Common myeloid progenitor, CD34-positive (primary cell): ENCODE measurements around the gene PBX2.

Experiments used
- CTCF ChIA-PET: fragments of 350-600 bp; sonication (Branson Sonifier 250); formaldehyde crosslinking; loops from one replicate; lab custom pipeline; 2021; ENCODE audit warnings: antibody characterized with exemption; lab: Charles Lee
- POLR2A ChIA-PET: fragments of 350-600 bp; sonication (Branson Sonifier 250); formaldehyde crosslinking; loops from one replicate; lab custom pipeline; 2021; ENCODE audit warnings: antibody characterized with exemption; lab: Charles Lee
- DNase-seq, 3 donors: peaks; one replicate each; pipeline versions ENCODE4 v3.0.0 to v3.0.0-alpha.2; 2013
- H3K27ac ChIP-seq, 2 experiments: 1 replicate in 1 of 2; 2 replicates in 1 of 2; pipeline ENCODE4 v1.7.0; 2013; ENCODE audit warnings: inconsistent platforms in 2 of 2, low read length in 2 of 2, mild to moderate bottlenecking in 2 of 2, low read depth in 1 of 2, moderate library complexity in 1 of 2; ENCODE audit not compliant: severe bottlenecking in 2 of 2, insufficient read depth in 1 of 2, poor library complexity in 1 of 2
- H3K27me3 ChIP-seq, 5 experiments: replicated peaks in 2 of 5; 1 replicate in 3 of 5; 2 replicates in 2 of 5; pipeline versions ENCODE4 v1.6.1 to v1.7.0; 2013; ENCODE audit warnings: low read length in 4 of 5, mild to moderate bottlenecking in 2 of 5, moderate library complexity in 2 of 5, inconsistent platforms in 1 of 5; ENCODE audit not compliant: insufficient read depth in 5 of 5, control insufficient read depth in 4 of 5
- H3K36me3 ChIP-seq, 4 experiments: 1 replicate in 2 of 4; 2 replicates in 2 of 4; pipeline versions ENCODE4 v1.6.1 to v1.7.0; 2013; ENCODE audit warnings: low read length in 3 of 4, control low read depth in 1 of 4, mild to moderate bottlenecking in 1 of 4; ENCODE audit not compliant: control insufficient read depth in 4 of 4, insufficient read depth in 4 of 4
- H3K4me1 ChIP-seq, 4 experiments: 1 replicate in 3 of 4; 2 replicates in 1 of 4; pipeline versions ENCODE4 v1.6.1 to v1.7.1; 2013; ENCODE audit warnings: low read length in 3 of 4, mild to moderate bottlenecking in 3 of 4, control low read depth in 1 of 4, inconsistent platforms in 1 of 4, moderate library complexity in 1 of 4; ENCODE audit not compliant: control insufficient read depth in 4 of 4, insufficient read depth in 4 of 4; ENCODE audit errors: control extremely low read depth in 1 of 4
- H3K4me3 ChIP-seq, 7 experiments: 1 replicate in 4 of 7; 2 replicates in 3 of 7; pipeline versions ENCODE4 v1.5.1 to v1.7.0; 2013; ENCODE audit warnings: mild to moderate bottlenecking in 7 of 7, low read length in 6 of 7, moderate library complexity in 6 of 7, inconsistent platforms in 2 of 7, low read depth in 2 of 7, control low read depth in 1 of 7; ENCODE audit not compliant: insufficient read depth in 4 of 7, control insufficient read depth in 1 of 7; ENCODE audit errors: extremely low read depth in 1 of 7
- H3K9me3 ChIP-seq, 5 experiments: 1 replicate in 4 of 5; 2 replicates in 1 of 5; pipeline versions ENCODE4 v1.6.1 to v1.7.1; 2013; ENCODE audit warnings: low read length in 4 of 5, mild to moderate bottlenecking in 2 of 5, inconsistent platforms in 1 of 5, low read depth in 1 of 5, moderate library complexity in 1 of 5; ENCODE audit not compliant: control insufficient read depth in 4 of 5, insufficient read depth in 2 of 5; ENCODE audit errors: control extremely low read depth in 1 of 5
- WGBS: methylation state at CpG from one replicate; pipeline ENCODE4 v1.1.5; 2013; ENCODE audit not compliant: insufficient coverage; 5-methylcytosine and 5-hydroxymethylcytosine counted together

The PBX2 gene

GRCh38 chr6:32151181-32151862 is 38.7 kb downstream of the PBX2 start:
- POLR2A ChIA-PET = interaction anchor here (0.8 kb wide), 1 partner anchor 34 kb away, joined by 3 read pairs; no protein-coding TSS in a partner anchor

DNA sequence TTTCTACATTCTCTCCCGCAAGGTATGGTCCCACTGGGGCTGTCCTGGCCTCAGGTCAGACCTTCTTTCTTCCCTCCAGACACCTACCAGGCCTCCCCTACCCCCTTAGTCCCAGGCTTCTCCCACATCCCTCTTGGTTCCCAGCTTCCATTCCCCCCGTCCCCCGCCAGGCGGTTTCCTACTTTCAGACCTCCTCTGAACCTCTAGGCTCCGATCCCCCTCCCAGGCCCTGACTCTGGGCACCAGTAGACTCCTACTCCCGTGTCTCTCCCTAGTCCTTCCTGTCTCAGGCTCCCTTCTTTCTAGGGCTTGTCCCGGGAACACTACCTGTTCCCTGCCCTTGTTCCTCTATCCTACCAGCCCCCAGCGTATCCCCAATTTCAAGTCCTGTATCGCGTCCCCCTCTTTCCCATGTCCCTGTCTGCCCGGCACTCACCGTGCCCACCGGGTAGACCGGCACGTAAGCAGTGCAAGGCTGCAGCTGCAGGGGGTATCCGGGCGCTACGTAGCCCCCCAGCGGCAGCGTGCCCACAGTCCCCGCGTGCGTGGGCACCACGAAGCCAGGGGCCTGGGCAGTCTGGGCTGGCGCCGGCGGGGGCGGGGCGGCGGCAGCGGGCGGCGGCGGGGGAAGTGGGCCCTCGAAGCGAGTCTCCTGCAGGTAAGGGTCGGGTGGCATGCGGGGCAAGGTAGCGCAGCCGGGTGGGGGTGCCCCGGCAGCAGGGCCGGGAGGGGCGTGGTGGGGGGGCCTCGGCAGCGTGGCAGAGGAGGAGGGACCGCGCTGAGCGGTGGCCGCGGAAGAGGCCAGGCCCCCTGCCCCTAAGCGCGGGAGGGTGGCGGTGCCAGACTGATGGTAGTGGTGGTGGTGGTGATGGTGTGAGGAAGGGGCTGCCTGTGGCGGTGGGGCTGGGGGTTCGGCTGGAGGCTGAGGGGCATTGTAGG is 39.8 kb downstream of the PBX2 start:
- ChIA-PET CTCF (interaction anchor here (0.8 to 1.2 kb wide), 3 partner anchors 8 to 31 kb away, joined by 3 read pairs; no protein-coding TSS in a partner anchor), POLR2A (interaction anchor here (0.8 kb wide), 1 partner anchor 33 kb away, joined by 3 read pairs; no protein-coding TSS in a partner anchor)
- Histone ChIP-seq H3K36me3 (peaks cover 0 to under 1% (median 0%) of the 10 kb centered on the region in 4 experiments), H3K27ac (no peak overlapping the region), H3K9me3 (no peaks in the 10 kb centered on the region), H3K27me3 (peaks cover 6 to 32% (median 25%) of the 10 kb centered on the region in 5 experiments), H3K4me3 (no peak overlapping the region), H3K4me1 (peaks cover 0 to 54% (median 36%) of the 10 kb centered on the region in 4 experiments)
- DNase-seq = peak in 1 of 3 donors; percentile 27
- WGBS = 41% methylated on average over 46 of the region's 55 CpGs

More at GRCh38 chr6:32151181-32151862, 38.7 kb downstream of the PBX2 start:
- Histone ChIP-seq H3K4me3 (peak overlapping the region in 2 of 7 experiments; percentile 8 to 19), H3K36me3 (peaks cover 1 to 7% (median 3%) of the 10 kb centered on the region in 4 experiments), H3K9me3 (no peaks in the 10 kb centered on the region), H3K4me1 (peaks cover 0 to 60% (median 42%) of the 10 kb centered on the region in 4 experiments), H3K27ac (no peak overlapping the region), H3K27me3 (peaks cover 6 to 28% (median 24%) of the 10 kb centered on the region in 5 experiments)
- CTCF ChIA-PET = interaction anchor here (0.9 to 3.0 kb wide), 3 partner anchors 15 to 32 kb away, joined by 3 to 13 read pairs (median 3); partner anchors contain the start of gene FKBPL
- no peak for DNase-seq
- 71% methylated on average over 1 of the region's 8 CpGs for WGBS

DNA sequence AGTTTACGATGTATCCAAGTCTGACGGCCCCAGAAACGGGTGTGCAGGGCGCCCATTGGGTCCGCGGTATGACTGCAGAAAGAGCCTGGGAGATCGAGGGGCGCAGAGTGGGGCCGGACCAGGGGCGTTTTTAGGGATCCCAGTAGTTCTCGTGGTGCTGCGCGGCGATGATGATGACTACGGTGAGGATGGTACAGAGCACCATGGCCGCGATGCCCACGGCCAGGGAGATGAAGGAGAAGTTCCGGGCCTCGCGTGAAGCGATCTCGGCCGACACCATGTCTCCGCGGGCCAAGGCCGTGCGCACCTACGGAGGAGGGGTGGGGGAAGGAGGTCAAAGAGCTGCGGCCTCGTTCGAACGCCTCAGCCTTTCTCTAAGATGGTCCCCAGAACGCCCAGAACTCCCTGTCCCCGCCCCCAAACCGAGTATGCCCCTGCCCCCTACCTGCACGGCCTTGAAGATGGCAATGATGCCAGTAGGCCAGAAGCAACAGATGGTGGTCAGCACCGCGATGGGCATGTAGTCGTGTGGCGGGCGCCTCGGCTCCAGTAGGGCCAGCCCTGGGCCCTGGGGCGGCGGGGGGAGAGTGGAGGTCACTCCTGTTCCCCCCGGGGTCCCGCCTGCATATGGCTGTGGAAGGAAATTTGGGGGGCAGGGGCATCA is 40.8 kb downstream of the PBX2 start:
- no peaks in the 10 kb centered on the region for H3K36me3 ChIP-seq
- H3K27me3 ChIP-seq = peaks cover 6 to 32% (median 25%) of the 10 kb centered on the region in 5 experiments
- CTCF ChIA-PET = interaction anchor here (0.8 to 2.0 kb wide), 8 partner anchors 9 to 48 kb away, joined by 3 to 9 read pairs (median 4); partner anchors contain the start of gene FKBPL
- 46% methylated on average over 31 of the region's 47 CpGs for WGBS
- no peak for DNase-seq
- H3K4me1 ChIP-seq = peaks cover 0 to 45% (median 27%) of the 10 kb centered on the region in 4 experiments
- H3K27ac ChIP-seq = no peak overlapping the region
- POLR2A ChIA-PET = interaction anchor here (0.7 kb wide), 1 partner anchor 29 kb away, joined by 3 read pairs; no protein-coding TSS in a partner anchor
- H3K4me3 ChIP-seq = peak overlapping the region in 6 of 7 experiments; percentile 38 to 81 (median 72)
- H3K9me3 ChIP-seq = no peaks in the 10 kb centered on the region

DNA sequence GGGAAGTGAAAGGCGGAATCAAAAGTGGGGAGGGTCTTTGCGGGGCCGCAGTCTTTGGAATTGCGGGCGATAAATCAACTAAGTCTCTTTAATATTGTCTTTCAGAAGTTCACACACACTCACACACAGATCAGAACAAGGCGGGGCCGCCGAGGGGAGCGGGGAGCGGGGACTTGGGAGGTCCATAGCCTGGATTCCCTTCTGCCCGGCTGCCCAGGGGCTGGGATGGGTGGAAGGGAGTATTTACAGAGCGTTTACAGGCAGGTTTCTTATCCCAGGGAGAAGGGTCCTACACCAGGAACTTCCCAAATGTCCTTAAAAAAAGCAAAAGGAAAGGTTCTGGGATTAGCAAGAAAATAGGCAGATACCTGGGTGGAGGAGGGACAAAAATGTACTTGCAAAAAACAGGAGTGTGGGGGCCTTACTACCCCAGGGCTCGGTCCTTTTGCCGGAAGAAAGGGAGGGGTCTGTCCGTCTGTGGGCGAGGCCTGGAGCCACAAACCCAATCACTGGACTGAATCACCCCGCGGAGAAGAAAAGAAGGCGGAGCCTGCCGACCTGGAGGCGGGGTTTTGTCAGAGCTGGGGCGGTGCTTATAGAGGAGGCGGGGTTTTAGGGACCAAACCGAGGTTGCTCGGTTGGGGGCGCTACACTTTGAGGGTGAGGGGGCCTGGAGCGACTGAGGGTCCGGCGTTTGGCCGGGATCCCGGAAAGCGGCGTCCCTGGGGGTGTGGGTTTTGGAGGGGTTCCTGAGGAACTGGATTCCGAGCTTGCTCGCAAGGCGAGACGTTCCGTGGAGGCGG is 41.5 kb downstream of the PBX2 start:
- Histone ChIP-seq H3K27me3 (peaks cover 6 to 32% (median 25%) of the 10 kb centered on the region in 5 experiments), H3K4me1 (peaks cover 0 to 42% (median 22%) of the 10 kb centered on the region in 4 experiments), H3K36me3 (no peaks in the 10 kb centered on the region), H3K27ac (no peak overlapping the region), H3K4me3 (peak overlapping the region; percentile 35 to 81 (median 70)), H3K9me3 (no peaks in the 10 kb centered on the region)
- DNase-seq = peak; percentile 84 to 90 (median 90)
- ChIA-PET CTCF (interaction anchor here (0.7 to 2.0 kb wide), 9 partner anchors 10 to 49 kb away, joined by 3 to 9 read pairs (median 3); partner anchors contain the start of gene FKBPL), POLR2A (interaction anchor here (0.7 kb wide), 2 partner anchors 8 to 29 kb away, joined by 3 read pairs; no protein-coding TSS in a partner anchor)
- WGBS = 4% methylated on average over 22 of the region's 39 CpGs

DNA sequence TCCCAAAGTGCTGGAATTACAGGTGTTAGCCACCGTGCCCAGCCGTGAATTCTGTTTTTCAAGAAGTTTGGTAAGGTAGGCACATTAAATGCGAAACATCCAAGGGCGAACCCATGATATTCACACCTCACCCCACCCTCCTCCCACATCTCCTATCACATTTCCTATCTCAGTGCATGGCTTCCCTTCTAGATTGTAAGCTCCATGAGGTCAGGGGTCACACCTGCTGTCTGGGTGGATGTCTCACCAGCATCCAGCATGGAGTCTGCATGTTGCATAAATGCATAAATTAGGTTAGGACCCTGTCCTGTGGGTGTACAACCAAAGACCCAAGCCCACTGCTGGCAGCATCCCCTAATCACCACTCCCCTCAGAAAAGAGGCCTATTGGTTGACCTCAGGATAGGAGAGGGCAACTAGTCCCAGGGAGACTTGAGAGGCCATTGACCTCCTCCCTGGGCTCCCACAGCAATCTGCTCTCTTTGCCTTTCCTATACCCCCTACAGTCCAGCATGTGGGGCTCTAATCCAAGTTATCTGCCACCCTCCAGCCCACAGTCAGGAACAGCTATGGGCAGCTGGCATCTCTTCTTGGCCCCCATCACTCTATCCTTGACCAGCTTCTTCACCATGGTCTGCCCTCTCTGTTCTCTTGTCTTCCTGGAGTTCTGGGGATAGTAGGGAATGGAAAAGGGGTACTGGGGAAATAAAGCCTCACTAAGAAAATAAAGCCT is 42.4 kb downstream of the PBX2 start:
- Histone ChIP-seq H3K27ac (no peak overlapping the region), H3K36me3 (no peaks in the 10 kb centered on the region), H3K4me3 (peak overlapping the region in 4 of 7 experiments; percentile 70 to 81 (median 76)), H3K27me3 (peaks cover 6 to 32% (median 25%) of the 10 kb centered on the region in 5 experiments), H3K4me1 (peaks cover 0 to 33% (median 15%) of the 10 kb centered on the region in 4 experiments), H3K9me3 (no peaks in the 10 kb centered on the region)
- peak in 2 of 3 donors; percentile 29 to 34 for DNase-seq
- ChIA-PET POLR2A (interaction anchor here (0.7 kb wide), 1 partner anchor 9 kb away, joined by 3 read pairs; no protein-coding TSS in a partner anchor), CTCF (interaction anchor here (0.7 to 2.0 kb wide), 7 partner anchors 9 to 50 kb away, joined by 3 to 9 read pairs (median 4); partner anchors contain the start of gene FKBPL)
- no CpG with 5 or more reads among the region's 4 CpGs for WGBS
